Mammary epithelial cell (primary cell): ENCODE results near the gene KAZN.

Source experiments
- EZH2 ChIP-seq: IDR thresholded peaks from 2 replicates; pipeline ENCODE4 v1.6.1; 2012; ENCODE audit warnings: low read length, inconsistent platforms, borderline replicate concordance
- TF ChIP-seq, protein P1 (sequence below), 2 donors: IDR thresholded peaks in 1 of 2; conservative IDR thresholded peaks in 1 of 2; 2 replicates each; pipeline ENCODE4 v1.5.1; 2011 to 2012; ENCODE audit warnings: inconsistent platforms in 2 of 2, low read length in 2 of 2, mild to moderate bottlenecking in 2 of 2, control low read depth in 1 of 2, low read depth in 1 of 2; ENCODE audit not compliant: insufficient read depth in 1 of 2; ENCODE audit errors: extremely low read depth in 1 of 2

DNA sequence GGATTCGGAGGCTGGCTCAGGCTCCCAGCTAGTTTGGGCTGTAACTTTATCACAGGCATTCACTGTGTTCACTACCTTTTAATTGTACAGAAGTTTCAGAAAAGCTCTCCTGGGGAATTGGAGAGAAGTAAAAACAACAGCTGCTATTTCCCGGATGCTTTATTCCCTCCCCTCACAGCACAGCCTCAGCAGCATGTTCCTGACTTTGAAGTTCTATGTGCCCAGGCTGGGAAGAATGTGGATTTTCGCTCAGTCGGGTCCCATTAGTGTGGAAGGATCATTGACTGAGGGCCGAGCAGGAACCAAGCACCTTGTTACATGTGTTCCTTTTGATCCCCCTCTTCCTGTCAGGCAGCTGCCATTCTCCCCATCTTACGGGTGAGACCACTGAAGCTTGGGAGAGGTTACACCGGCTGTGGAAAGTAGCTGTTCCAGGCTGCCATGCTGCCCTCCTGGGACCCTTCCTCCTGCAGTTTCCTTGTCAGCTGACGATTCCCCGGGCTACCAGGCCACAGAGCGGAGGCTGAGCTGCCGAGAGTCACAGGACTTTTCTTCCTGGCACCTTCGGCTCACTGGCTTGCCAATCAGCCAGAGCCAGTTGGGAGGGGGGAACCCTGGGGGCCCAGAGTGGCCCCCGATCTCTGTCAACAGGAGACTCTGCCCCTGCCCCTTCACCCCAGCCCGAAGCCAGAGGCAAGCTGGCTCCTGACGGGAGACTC, 331.9 kb downstream of the KAZN start:
- TF ChIP-seq, protein P1, sequence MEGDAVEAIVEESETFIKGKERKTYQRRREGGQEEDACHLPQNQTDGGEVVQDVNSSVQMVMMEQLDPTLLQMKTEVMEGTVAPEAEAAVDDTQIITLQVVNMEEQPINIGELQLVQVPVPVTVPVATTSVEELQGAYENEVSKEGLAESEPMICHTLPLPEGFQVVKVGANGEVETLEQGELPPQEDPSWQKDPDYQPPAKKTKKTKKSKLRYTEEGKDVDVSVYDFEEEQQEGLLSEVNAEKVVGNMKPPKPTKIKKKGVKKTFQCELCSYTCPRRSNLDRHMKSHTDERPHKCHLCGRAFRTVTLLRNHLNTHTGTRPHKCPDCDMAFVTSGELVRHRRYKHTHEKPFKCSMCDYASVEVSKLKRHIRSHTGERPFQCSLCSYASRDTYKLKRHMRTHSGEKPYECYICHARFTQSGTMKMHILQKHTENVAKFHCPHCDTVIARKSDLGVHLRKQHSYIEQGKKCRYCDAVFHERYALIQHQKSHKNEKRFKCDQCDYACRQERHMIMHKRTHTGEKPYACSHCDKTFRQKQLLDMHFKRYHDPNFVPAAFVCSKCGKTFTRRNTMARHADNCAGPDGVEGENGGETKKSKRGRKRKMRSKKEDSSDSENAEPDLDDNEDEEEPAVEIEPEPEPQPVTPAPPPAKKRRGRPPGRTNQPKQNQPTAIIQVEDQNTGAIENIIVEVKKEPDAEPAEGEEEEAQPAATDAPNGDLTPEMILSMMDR (conservative IDR thresholded peaks at IDR 0.05 in 1 of 2, IDR thresholded peaks at IDR 0.05 in 1 of 2; ENCODE audit: extremely low read depth in 1 of 2, insufficient read depth in 1 of 2, low read depth in 1 of 2, low read length in 2 of 2): no peak
- no peak for TF ChIP-seq EZH2
